MV-4-11 (cell line): ENCODE results near the gene MRC2.

Source experiments
- DNase-seq: peaks from one replicate; lab custom pipeline; 2025; lab: John Stamatoyannopoulos, UW

The MRC2 gene

GRCh38 chr17:62663304-62663703 is 35.8 kb downstream of the MRC2 start:
- DNase-seq, result peak; percentile 31

GRCh38 chr17:62664336-62665120 is 37.1 kb downstream of the MRC2 start:
- no peak for DNase-seq

- DNase-seq, result no peak
Measured at GRCh38 chr17:62665599-62665998, 38.1 kb downstream of the MRC2 start.

- DNase-seq, result no peak
Measured at GRCh38 chr17:62666061-62666800, 38.8 kb downstream of the MRC2 start.

GRCh38 chr17:62666801-62667591 is 39.5 kb downstream of the MRC2 start:
- no peak for DNase-seq

GRCh38 chr17:62668091-62668804 is 40.8 kb downstream of the MRC2 start:
- DNase-seq, result no peak

- DNase-seq, result no peak
Measured at GRCh38 chr17:62670202-62670821, 42.8 kb downstream of the MRC2 start.

GRCh38 chr17:62671553-62671952 is 44.1 kb downstream of the MRC2 start:
- DNase-seq, result no peak

- no peak for DNase-seq
Measured at GRCh38 chr17:62672957-62673356, 45.5 kb downstream of the MRC2 start.

GRCh38 chr17:62673614-62674362 is 46.3 kb downstream of the MRC2 start:
- DNase-seq, result no peak

- DNase-seq, result no peak
Measured at GRCh38 chr17:62674363-62674739, 46.9 kb downstream of the MRC2 start.

GRCh38 chr17:62674841-62675240 is 47.4 kb downstream of the MRC2 start:
- DNase-seq, result no peak

GRCh38 chr17:62675260-62675659 is 47.8 kb downstream of the MRC2 start:
- no peak for DNase-seq

GRCh38 chr17:62675701-62676100 is 48.2 kb downstream of the MRC2 start:
- DNase-seq, result no peak

- no peak for DNase-seq
Measured at GRCh38 chr17:62676231-62676943, 48.9 kb downstream of the MRC2 start.

- no peak for DNase-seq
Measured at GRCh38 chr17:62676952-62677596, 49.6 kb downstream of the MRC2 start.

GRCh38 chr17:62678214-62678919 is 50.9 kb downstream of the MRC2 start:
- no peak for DNase-seq

GRCh38 chr17:62679866-62680377 is 52.5 kb downstream of the MRC2 start:
- no peak for DNase-seq

GRCh38 chr17:62680541-62681052 is 53.1 kb downstream of the MRC2 start:
- DNase-seq, result no peak
